GM21786 (cell line): ENCODE results near the gene YPEL4.

Experiments
- ATAC-seq: cut with Tn5 transposase; IDR thresholded peaks from one replicate; pipeline ENCODE4 v1.9.1; 2021; ENCODE audit not compliant: unreplicated experiment

YPEL4 gene

DNA sequence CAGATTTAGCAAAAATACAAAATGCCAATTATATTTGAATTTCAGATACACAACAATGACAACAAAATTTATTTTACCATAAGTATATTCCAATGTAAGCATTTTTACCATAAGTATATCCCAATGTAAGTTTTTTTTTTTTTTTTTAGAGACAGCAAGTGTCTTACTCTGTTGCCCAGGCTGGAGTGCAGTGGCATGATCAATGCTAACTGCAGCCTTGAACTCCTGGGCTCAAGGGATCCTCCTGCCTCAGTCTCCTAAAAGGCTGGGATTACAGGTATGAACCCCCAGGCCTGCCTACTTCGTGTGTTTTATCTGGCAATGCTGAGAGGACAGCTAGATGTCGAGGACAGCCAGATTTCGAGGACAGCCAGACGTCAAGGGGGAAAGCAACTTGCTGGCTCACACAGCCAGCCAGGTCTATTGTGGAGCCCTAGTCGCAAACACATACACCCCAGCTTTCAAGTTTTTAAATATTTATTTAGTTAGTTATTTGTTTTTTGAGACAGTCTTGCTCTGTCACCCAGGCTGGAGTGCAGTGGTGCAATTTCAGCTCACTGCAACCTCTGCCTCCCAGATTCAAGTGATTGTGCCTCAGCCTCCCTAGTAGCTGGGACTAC, 53.3 kb downstream of the YPEL4 start:
- ATAC-seq, result no peak
